GM12872 (cell line): ENCODE data around the gene KLHL2.

Experiments
- TF ChIP-seq, protein P1 (sequence below): IDR thresholded peaks from 3 replicates; pipeline ENCODE4 v1.5.1; 2011; ENCODE audit warnings: low read depth, mild to moderate bottlenecking, low read length, moderate library complexity; ENCODE audit not compliant: insufficient read depth

The KLHL2 gene

DNA sequence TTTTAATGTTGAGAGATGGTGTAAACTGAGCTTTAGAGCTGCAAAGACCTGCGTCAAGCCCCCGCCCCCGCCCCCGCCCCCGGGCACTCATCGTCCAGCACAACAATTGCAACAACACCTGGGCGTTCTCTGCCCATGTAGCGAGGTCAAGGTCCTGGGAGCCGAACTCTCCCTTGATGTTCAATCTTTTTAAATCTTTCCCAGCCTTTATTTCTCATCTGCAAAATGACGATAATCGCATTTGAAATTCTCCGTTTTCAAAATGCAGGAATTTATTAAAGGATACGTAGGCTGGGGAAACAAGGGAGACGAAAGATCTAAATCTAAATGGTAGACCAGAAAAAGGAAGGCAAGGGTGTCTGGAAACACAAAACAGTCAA lies 119.5 kb downstream of the KLHL2 start:
- TF ChIP-seq, protein P1, sequence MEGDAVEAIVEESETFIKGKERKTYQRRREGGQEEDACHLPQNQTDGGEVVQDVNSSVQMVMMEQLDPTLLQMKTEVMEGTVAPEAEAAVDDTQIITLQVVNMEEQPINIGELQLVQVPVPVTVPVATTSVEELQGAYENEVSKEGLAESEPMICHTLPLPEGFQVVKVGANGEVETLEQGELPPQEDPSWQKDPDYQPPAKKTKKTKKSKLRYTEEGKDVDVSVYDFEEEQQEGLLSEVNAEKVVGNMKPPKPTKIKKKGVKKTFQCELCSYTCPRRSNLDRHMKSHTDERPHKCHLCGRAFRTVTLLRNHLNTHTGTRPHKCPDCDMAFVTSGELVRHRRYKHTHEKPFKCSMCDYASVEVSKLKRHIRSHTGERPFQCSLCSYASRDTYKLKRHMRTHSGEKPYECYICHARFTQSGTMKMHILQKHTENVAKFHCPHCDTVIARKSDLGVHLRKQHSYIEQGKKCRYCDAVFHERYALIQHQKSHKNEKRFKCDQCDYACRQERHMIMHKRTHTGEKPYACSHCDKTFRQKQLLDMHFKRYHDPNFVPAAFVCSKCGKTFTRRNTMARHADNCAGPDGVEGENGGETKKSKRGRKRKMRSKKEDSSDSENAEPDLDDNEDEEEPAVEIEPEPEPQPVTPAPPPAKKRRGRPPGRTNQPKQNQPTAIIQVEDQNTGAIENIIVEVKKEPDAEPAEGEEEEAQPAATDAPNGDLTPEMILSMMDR, result no peak

DNA sequence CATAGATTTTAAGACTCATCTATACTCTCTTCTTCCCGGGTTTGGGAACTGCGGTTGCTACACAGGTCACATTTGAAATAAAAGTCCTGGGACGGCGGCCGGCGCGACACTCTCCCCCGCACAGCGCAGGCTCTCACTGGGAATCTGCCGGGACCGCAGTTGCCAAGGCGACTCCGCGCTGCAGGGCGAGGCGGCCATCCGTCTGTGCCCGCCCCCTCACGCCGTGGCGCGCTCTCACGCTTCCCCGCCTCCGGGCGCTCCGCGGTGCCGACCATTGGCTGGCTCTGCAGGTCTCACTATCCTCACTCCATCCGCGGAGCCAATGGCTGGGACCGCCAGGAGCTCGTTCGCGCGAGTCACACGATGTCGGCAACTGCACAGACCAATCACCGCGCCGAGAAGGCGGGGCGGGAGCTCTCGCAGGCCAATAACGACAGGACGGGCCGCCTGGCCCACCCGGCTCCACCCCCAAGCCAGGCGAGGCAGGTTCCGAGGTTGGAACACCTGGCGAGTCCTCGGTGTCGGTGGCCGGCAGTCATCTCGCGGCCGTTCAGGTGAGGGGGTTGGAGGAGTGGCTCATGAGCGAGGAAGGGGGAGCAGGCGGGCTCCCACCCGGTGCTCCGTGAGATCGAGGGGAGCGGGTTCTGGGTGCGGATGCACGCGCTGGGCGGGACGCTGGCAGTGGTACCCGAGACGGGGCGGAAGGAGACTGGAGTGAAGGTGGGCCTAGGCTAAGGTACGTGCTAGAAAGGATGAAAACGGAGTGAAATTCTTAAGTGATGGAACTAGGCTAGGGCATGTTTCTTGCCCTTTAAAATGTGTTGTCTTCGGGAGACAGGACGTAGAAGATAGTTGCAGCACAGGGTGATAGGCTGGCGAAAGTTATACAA lies 120.1 kb downstream of the KLHL2 start, which contains the start of gene MSMO1:
MSMO1 (plus strand) TSS at position 459 of the 890 bp plus-strand sequence. CDS start 5,702 bp downstream, outside the sequence.
- TF ChIP-seq, protein P1, result no peak

DNA sequence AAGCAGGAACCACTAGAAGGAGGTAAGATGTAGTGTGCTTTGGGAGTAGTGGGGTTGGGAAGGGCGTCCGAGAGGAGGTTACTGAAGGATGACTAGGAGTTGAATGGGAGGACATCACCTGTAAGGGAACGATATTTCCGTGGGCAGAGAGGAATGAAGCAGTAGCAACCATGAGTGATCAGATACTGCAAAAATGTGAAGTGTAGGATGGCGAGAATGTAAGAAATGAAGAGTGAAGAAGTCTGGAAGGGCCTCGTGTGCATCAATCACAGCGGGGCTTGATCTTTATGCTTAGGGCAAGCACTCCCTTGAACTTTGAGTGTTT lies 120.7 kb downstream of the KLHL2 start:
- TF ChIP-seq, protein P1, result no peak

DNA sequence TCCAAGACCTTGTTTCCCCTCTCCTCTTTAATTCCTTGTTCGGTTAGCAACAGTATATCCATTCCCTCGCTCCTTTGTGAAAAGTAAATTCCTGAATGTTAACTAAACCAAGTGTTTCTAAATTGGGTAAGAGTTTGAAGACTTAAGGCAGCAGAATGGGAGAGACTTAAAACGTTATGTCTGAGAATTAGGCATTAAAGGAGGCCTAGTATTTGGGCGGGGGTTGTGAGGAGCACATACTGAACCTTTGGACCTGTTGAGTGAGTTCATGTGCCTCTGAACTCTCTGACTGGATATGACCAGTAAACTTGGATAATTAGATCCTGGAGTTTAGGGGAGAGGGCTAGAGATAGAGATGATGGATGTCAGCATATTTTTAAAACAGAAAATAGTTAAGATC lies 121.3 kb downstream of the KLHL2 start:
- TF ChIP-seq, protein P1, result no peak

DNA sequence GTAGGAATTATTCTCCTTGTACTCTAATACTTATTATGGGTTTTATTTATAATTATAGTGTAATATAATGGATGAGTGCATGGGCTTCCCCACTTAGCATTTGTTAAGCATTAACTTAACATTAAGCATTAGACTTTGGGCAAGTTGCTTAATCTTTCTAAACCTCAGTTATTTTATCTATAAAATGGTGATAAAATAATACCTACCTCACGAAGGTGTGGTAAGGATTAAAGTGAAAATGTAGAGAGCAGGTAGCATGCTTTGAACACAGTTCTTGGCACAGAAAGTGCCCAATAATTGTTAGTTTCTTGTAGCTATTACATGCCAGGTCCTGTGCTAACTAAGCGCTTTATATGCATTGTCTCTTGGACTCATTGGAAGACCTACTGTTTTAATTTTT lies 122.7 kb downstream of the KLHL2 start:
- TF ChIP-seq, protein P1, result no peak

DNA sequence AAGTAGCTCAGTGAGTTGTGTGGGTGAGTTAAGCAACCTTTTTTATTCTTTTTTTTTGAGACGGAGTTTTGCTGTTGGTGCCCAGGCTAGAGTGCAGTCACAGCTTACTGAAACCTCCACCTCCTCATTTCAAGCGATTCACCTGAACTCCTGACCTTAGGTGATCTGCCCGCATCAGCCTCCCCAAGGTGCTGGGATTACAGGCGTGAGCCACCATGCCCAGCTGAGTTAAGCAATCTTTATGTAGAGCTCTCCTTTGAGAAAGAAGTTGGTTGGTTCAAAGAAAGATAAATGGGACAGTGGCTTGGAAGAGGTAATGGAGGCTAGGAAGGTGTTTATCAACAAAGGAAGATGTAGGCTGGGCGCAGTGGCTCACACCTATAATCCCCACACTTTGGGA lies 123.3 kb downstream of the KLHL2 start:
- TF ChIP-seq, protein P1, result no peak

DNA sequence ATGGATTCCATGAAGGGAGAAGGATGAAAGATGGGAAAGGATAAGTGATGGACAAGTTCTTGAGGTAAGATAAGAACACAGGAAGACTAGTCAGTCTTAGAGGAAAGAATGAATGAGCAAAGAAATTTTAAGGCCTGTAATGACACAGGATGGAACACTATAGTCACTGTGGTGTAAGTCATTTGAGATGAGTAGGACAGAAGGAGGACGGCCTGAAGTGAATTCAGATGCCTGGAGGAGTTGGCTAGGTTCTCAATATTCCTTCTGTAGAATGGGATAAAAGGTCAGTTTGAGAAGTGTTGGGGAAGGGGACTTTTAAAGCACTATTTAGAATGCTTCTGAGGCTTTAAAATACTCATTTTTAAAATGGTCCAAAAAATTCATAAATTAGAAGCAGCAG lies 124.0 kb downstream of the KLHL2 start:
- TF ChIP-seq, protein P1, result no peak
